IMR-90 (cell line): ENCODE data around the gene CERS6. TPM values are rescaled to one million over a fixed set of nuclear protein-coding genes. Genes with fewer than 3 reads are reported as not detected.

Source experiments
- ATAC-seq: fragments of 200-7000 bp; cut with Tn5 transposase; 2 replicates; pipeline ENCODE4 v1.9.1; 2020; ENCODE audit warnings: low read depth, mild to moderate bottlenecking, moderate library complexity
- BruUV-seq: library from RNA; stranded (reverse); fragments of 400-500 nt; replicated peaks from 2 replicates; lab custom pipeline; 2021; lab: Mats Ljungman, UMichigan
- CTCF ChIA-PET: fragments of 300-600 bp; formaldehyde crosslinking; extraction: SDS; loops from one replicate; lab custom pipeline; 2021; ENCODE audit warnings: antibody characterized with exemption; lab: Yijun Ruan, JAX
- POLR2A ChIA-PET: fragments of 300-600 bp; sonication (Branson Sonifier 250); formaldehyde crosslinking; loops from one replicate; lab custom pipeline; 2022; ENCODE audit warnings: antibody characterized with exemption; ENCODE audit not compliant: unreplicated experiment; lab: Charles Lee
- DNase-seq: peaks from one replicate; pipeline ENCODE4 v3.0.0; 2013
- H2AFZ ChIP-seq: replicated peaks from 2 replicates; pipeline ENCODE3; 2013; ENCODE audit warnings: low read length, mild to moderate bottlenecking; ENCODE audit not compliant: poor library complexity
- H2AK5ac ChIP-seq: 2 replicates; pipeline ENCODE4 v1.6.1; 2013; ENCODE audit warnings: low read depth, low read length, inconsistent platforms
- H2AK9ac ChIP-seq: replicated peaks from 2 replicates; pipeline ENCODE3; 2013; ENCODE audit warnings: mild to moderate bottlenecking, low read depth, low read length, moderate library complexity; ENCODE audit not compliant: poor library complexity
- H2BK120ac ChIP-seq: 2 replicates; pipeline ENCODE4 v1.6.1; 2013; ENCODE audit warnings: low read depth, low read length, inconsistent platforms
- H2BK15ac ChIP-seq: 3 replicates; pipeline ENCODE4 v1.6.1; 2013; ENCODE audit warnings: low read depth, low read length, inconsistent platforms
- H2BK20ac ChIP-seq: 2 replicates; pipeline ENCODE4 v1.6.1; 2013; ENCODE audit warnings: low read depth, mild to moderate bottlenecking, inconsistent platforms, low read length, moderate library complexity
- H2BK5ac ChIP-seq: 2 replicates; pipeline ENCODE4 v1.6.1; 2013; ENCODE audit warnings: mild to moderate bottlenecking, low read depth, low read length, inconsistent platforms; ENCODE audit not compliant: poor library complexity, severe bottlenecking
- H3K14ac ChIP-seq: replicated peaks from 2 replicates; pipeline ENCODE4 v1.6.1; 2013; ENCODE audit warnings: low read depth, low read length, inconsistent platforms
- H3K18ac ChIP-seq: 2 replicates; pipeline ENCODE4 v1.6.1; 2013; ENCODE audit warnings: low read depth, low read length, control low read depth
- H3K23ac ChIP-seq: 2 replicates; pipeline ENCODE4 v1.6.1; 2013; ENCODE audit warnings: low read depth, low read length, inconsistent platforms
- H3K27ac ChIP-seq: 2 replicates; pipeline ENCODE4 v1.5.1; 2013; ENCODE audit warnings: mild to moderate bottlenecking, control low read depth, low read length; ENCODE audit not compliant: insufficient read depth
- H3K27me3 ChIP-seq: 2 replicates; pipeline ENCODE4 v1.6.1; 2013; ENCODE audit warnings: low read length; ENCODE audit not compliant: control insufficient read depth, insufficient read depth
- H3K36me3 ChIP-seq: 2 replicates; pipeline ENCODE4 v1.6.1; 2013; ENCODE audit warnings: low read length, mixed read lengths; ENCODE audit not compliant: control insufficient read depth, insufficient read depth
- H3K4ac ChIP-seq: 2 replicates; pipeline ENCODE4 v1.6.1; 2013; ENCODE audit warnings: low read depth, low read length, inconsistent platforms
- H3K4me1 ChIP-seq: 2 replicates; pipeline ENCODE4 v1.6.1; 2013; ENCODE audit warnings: low read length, mixed read lengths; ENCODE audit not compliant: control insufficient read depth, insufficient read depth
- H3K4me2 ChIP-seq: 2 replicates; pipeline ENCODE4 v1.6.1; 2013; ENCODE audit warnings: low read depth, mild to moderate bottlenecking, control low read depth, low read length, moderate library complexity
- H3K4me3 ChIP-seq: 2 replicates; pipeline ENCODE4 v1.5.1; 2013; ENCODE audit warnings: low read depth, mild to moderate bottlenecking, control low read depth, low read length, moderate library complexity; ENCODE audit not compliant: insufficient read depth
- H3K56ac ChIP-seq: 2 replicates; pipeline ENCODE4 v1.6.1; 2013; ENCODE audit warnings: low read length, inconsistent platforms; ENCODE audit not compliant: insufficient read depth; ENCODE audit errors: extremely low read depth
- H3K79me1 ChIP-seq, 2 experiments: 2 replicates each; pipeline ENCODE4 v1.6.1; 2013; ENCODE audit warnings: low read length in 2 of 2, inconsistent platforms in 1 of 2, low read depth in 1 of 2
- H3K9ac ChIP-seq: 2 replicates; pipeline ENCODE4 v1.6.1; 2013; ENCODE audit warnings: low read depth, low read length, control low read depth
- H3K9me1 ChIP-seq: 2 replicates; pipeline ENCODE4 v1.6.1; 2013; ENCODE audit warnings: low read length, inconsistent platforms; ENCODE audit not compliant: insufficient read depth
- H3K9me3 ChIP-seq: 2 replicates; pipeline ENCODE4 v1.6.1; 2013; ENCODE audit warnings: low read length; ENCODE audit not compliant: control insufficient read depth, insufficient read depth
- H4K20me1 ChIP-seq: 2 replicates; pipeline ENCODE4 v1.6.1; 2013; ENCODE audit warnings: low read length, inconsistent platforms; ENCODE audit not compliant: insufficient read depth
- H4K5ac ChIP-seq: 2 replicates; pipeline ENCODE4 v1.6.1; 2013; ENCODE audit warnings: mild to moderate bottlenecking, low read depth, low read length, control low read depth
- H4K8ac ChIP-seq, 2 experiments: 2 replicates each; pipeline ENCODE4 v1.6.1; 2013; ENCODE audit warnings: low read depth in 2 of 2, low read length in 2 of 2, control low read depth in 1 of 2, inconsistent platforms in 1 of 2
- H4K91ac ChIP-seq: 2 replicates; pipeline ENCODE4 v1.6.1; 2013; ENCODE audit warnings: low read depth, low read length, inconsistent platforms; ENCODE audit not compliant: insufficient read depth
- WGBS, 2 experiments: methylation state at CpG; one replicate each; pipeline versions ENCODE4 v1.1.5 to v1.1.7; 2013; ENCODE audit warnings: missing lambda C conversion rate in 2 of 2; ENCODE audit not compliant: insufficient read length in 1 of 2; ENCODE audit errors: extremely low coverage in 2 of 2; 5-methylcytosine and 5-hydroxymethylcytosine counted together
- dilution Hi-C: fragments of 300-500 bp; cut with HindIII; formaldehyde crosslinking; loops from one replicate; pipeline ENCODE4 v1.14.3; 2018; ENCODE audit warnings: low sequenced_read_pairs; ENCODE audit not compliant: unreplicated experiment
- in situ Hi-C: fragments of 300-500 bp; cut with MboI; formaldehyde crosslinking; loops from 3 replicates; pipeline ENCODE4 v1.14.3; 2019; ENCODE audit warnings: low sequenced_read_pairs, inconsistent platforms, mixed read lengths
- intact Hi-C: fragments of 100-400 bp; cut with micrococcal nuclease; formaldehyde crosslinking; loops from 2 replicates; pipeline ENCODE4 v1.10.0; 2022
- polyA plus RNA-seq, 3 experiments: library from polyadenylated mRNA; depleted of rRNA; stranded (reverse); fragments of >200 nt; gene quantifications; 2 replicates each; pipeline ENCODE4 v1.2.3, GENCODE V29; 2012; ENCODE audit warnings: low replicate concordance in 1 of 3
- total RNA-seq: library from RNA; depleted of rRNA; stranded (reverse); fragments of >200 nt; gene quantifications from 2 replicates; pipeline ENCODE4 v1.2.3, GENCODE V29; 2012
- TF ChIP-seq, protein P1 (sequence below): conservative IDR thresholded peaks from 2 replicates; pipeline ENCODE4 v1.5.1; 2012; ENCODE audit warnings: mild to moderate bottlenecking, low read depth, low read length, improper control_type of control experiment

Gene CERS6
- total and polyA plus RNA-seq, 2 of the 4 experiments (the other 2 are of a cell fraction), result 2.1 to 5.7 TPM

DNA sequence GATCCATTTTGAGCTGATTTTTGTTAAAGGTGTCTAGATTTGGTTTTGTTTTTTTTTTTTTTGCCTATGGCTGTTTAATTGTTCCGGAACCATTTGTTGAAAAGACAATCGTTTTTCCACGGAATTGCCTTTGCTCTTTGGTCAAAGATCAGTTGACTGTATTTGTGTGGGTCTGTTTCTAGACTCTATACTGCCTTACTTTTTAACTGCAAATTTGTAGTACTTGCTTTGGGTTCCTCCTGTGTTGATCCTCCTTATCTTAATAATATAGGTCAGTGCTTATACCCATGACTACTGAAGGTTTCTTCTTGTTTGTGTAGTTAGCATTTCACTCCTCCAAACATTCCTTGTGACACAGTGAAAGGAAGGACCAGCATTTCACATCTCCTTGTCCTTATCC, 30.4 kb downstream of the CERS6 start:
- H4K91ac ChIP-seq, result no peak overlapping the region
- H3K36me3 ChIP-seq, result no peaks in the 10 kb centered on the region
- no peak overlapping the region for H2BK5ac ChIP-seq
- no TSS peak for BruUV-seq
- H3K4me1 ChIP-seq, result peaks cover 4% of the 10 kb centered on the region; the same call in 1 of the 2 replicates
- H4K8ac ChIP-seq, result no peak overlapping the region
- no peak overlapping the region for H3K56ac ChIP-seq
- no peak overlapping the region for H4K5ac ChIP-seq
- H2BK20ac ChIP-seq, result no peak overlapping the region
- H3K4me2 ChIP-seq, result no peak overlapping the region
- no peak overlapping the region for H3K4me3 ChIP-seq
- H2AFZ ChIP-seq, result no peak overlapping the region
- H3K9ac ChIP-seq, result no peak overlapping the region
- DNase-seq (no peak), ATAC-seq (no peak)
- intact Hi-C loops (no loop called here), in situ Hi-C loops (no loop called here), dilution Hi-C loops (no loop called here)
- no peak overlapping the region for H3K4ac ChIP-seq
- H3K27me3 ChIP-seq, result no peaks in the 10 kb centered on the region
- WGBS, 2 experiments, result no CpG with 5 or more reads among the region's 3 CpGs
- no peak overlapping the region for H2AK9ac ChIP-seq
- TF ChIP-seq, protein P1, sequence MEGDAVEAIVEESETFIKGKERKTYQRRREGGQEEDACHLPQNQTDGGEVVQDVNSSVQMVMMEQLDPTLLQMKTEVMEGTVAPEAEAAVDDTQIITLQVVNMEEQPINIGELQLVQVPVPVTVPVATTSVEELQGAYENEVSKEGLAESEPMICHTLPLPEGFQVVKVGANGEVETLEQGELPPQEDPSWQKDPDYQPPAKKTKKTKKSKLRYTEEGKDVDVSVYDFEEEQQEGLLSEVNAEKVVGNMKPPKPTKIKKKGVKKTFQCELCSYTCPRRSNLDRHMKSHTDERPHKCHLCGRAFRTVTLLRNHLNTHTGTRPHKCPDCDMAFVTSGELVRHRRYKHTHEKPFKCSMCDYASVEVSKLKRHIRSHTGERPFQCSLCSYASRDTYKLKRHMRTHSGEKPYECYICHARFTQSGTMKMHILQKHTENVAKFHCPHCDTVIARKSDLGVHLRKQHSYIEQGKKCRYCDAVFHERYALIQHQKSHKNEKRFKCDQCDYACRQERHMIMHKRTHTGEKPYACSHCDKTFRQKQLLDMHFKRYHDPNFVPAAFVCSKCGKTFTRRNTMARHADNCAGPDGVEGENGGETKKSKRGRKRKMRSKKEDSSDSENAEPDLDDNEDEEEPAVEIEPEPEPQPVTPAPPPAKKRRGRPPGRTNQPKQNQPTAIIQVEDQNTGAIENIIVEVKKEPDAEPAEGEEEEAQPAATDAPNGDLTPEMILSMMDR, result no peak
- no peaks in the 10 kb centered on the region for H3K9me1 ChIP-seq
- no peak overlapping the region for H3K14ac ChIP-seq
- H3K9me3 ChIP-seq, result no peaks in the 10 kb centered on the region; the same call in 1 of the 2 replicates
- H2BK15ac ChIP-seq, result no peak overlapping the region
- POLR2A ChIA-PET, result no interaction called here
- no peaks in the 10 kb centered on the region for H4K20me1 ChIP-seq
- H3K27ac ChIP-seq, result no peak overlapping the region
- H3K79me1 ChIP-seq, result 0 out of 4 replicates have a peak, but pooled peaks cover 0 to 3% of the 10 kb centered on the region in 2 experiments
- no peak overlapping the region for H3K23ac ChIP-seq
- no peak overlapping the region for H2AK5ac ChIP-seq
- CTCF ChIA-PET, result no interaction called here
- H3K18ac ChIP-seq, result no peak overlapping the region
- H2BK120ac ChIP-seq, result no peak overlapping the region
